GM12801 (cell line): ENCODE results near the gene MDH1.

Experiments used
- TF ChIP-seq, protein P1 (sequence below): IDR thresholded peaks from one replicate; pipeline ENCODE4 v1.5.1; 2011; ENCODE audit warnings: control low read depth; ENCODE audit not compliant: insufficient read length; ENCODE audit errors: extremely low read depth

MDH1 gene

DNA sequence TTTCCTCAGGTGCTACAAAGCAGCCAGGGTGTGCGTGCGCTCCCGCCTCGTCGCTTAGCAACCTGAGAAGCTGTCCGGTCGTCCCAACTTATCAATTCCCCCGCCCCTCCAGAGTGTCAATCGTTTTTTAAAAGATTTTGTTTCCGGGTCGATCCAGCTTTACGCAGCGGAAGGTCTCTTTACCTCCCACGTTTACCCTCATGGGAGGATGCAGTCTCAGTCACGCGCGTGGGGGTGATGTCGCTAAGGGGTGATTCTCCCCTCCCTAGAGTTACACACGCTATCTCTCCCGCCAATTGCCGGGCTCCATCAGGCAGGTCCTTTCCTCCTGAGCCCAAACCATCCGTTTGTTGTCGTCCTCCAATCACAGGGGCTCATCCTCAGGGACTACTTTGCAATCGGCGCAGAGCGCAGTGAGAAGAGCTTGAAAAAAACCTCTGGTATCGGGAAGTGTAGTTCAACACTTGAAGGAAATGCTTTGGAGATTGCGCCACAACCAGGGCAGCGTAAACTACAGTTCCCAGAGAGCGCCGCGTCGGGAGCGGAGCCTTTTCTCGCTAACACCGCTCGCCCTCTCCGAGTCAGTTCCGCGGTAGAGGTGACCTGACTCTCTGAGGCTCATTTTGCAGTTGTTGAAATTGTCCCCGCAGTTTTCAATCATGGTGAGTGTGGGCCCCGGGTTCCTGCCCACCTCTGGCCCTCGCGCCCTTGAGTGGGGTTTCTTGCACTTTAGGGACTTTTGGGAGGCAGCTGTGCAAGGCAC is at the start of gene MDH1, which contains the start of gene WDPCP:
TSS of gene MDH1 (plus strand) at position 579 of the 763 bp plus-strand sequence. CDS start at position 660, 81 bp downstream.
TSS of gene WDPCP (minus strand) at position 93 of the 763 bp plus-strand sequence. CDS start 206 bp downstream, outside the sequence.
- TF ChIP-seq, protein P1, sequence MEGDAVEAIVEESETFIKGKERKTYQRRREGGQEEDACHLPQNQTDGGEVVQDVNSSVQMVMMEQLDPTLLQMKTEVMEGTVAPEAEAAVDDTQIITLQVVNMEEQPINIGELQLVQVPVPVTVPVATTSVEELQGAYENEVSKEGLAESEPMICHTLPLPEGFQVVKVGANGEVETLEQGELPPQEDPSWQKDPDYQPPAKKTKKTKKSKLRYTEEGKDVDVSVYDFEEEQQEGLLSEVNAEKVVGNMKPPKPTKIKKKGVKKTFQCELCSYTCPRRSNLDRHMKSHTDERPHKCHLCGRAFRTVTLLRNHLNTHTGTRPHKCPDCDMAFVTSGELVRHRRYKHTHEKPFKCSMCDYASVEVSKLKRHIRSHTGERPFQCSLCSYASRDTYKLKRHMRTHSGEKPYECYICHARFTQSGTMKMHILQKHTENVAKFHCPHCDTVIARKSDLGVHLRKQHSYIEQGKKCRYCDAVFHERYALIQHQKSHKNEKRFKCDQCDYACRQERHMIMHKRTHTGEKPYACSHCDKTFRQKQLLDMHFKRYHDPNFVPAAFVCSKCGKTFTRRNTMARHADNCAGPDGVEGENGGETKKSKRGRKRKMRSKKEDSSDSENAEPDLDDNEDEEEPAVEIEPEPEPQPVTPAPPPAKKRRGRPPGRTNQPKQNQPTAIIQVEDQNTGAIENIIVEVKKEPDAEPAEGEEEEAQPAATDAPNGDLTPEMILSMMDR: no peak

DNA sequence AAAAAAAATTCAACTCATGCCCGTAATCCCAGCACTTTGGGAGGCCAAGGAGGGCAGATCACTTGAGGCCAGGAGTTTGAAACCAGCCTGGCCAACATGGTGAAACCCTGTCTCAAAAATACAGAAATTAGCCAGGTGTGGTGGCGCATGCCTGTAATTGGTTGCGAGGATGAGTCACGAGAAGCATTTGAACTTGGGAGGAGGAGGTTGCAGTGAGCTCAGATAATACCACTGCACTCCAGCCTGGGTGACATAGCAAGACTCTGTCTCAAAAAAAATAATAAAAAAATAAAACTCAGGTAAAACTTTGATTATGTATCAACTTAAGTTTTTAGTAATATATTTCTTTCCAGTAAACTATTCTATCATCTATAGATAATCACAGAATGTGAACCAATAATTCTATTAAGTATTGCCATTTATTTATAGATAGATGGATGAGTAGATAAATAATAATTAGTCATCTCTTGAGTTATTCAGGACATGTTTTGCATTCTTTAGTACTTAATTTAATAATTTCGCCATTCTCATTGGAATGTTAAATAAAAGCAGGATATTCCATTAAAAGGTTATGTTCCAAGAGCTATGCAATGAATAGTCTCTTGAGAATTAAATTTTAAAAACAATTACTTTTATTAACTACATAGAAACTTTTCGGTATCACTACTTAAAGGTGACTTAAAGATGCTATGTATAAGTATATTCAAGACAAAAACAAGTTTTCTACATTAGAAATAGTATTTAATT is 49.2 kb upstream of the MDH1 start:
- TF ChIP-seq, protein P1: no peak

DNA sequence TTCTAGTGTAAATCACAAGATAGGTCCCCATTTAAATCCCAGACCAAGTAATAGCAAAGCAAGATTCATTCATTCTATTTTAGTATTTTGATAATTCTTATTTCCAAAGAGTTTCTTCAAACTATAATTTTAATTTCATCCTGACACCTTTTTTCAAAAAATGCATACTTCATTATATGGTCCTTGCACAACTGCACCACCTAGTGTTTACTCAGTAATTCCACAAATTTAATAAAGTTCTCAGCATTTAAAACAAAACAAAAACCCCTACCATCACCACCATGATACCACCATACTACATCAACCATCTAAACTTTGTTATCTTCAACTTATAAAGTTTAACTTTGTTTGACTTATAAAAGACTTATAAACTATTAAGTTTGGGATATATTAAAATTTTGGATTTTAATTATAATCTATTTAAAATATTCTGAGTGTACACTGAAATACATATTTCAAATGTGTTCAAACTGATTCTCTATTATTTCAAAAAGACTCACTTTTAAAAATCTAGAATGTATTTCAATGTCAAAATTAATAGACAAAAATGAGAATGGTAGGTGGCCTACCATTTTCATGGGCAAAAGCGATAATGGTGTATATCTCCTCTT is 44.6 kb upstream of the MDH1 start:
- TF ChIP-seq, protein P1: no peak

DNA sequence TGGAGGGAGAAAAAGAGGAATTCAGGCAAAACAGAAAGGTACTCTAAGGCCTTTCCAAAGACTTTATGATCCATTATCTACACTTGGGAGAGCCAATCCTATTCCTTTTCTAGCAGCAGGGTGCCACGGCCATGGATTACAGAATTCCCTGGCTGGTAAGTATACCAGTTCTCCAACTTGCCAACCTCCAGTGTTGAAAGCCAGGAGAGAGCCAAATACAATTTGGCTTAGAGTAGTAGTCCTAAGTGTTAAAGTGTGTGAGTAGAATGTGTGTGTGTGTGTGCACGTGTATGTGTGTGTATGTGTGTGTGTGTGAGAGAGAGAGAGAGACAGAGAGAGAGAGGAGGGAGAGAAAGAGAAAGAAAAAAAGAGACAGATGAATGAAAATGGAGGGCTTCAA is 43.7 kb upstream of the MDH1 start:
- TF ChIP-seq, protein P1: no peak

DNA sequence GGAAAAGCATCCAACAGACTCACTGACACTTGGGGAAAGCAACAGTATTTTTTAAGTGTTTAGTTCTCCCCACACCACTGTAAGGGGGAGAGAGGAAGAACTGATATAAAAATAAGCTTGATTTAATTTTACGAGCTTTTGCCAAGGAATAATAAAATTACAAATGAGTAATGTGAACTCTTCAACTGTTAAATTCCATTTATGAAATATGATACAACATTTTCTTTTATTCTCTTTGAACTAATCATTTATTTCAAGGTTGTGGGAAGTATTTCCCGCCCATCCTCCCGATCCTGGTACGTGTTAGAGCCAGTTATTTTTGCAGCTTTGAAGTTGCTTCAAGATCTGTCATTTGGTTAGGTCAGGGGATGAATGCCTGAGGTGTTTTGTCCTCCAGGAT is 35.7 kb upstream of the MDH1 start:
- TF ChIP-seq, protein P1: no peak

DNA sequence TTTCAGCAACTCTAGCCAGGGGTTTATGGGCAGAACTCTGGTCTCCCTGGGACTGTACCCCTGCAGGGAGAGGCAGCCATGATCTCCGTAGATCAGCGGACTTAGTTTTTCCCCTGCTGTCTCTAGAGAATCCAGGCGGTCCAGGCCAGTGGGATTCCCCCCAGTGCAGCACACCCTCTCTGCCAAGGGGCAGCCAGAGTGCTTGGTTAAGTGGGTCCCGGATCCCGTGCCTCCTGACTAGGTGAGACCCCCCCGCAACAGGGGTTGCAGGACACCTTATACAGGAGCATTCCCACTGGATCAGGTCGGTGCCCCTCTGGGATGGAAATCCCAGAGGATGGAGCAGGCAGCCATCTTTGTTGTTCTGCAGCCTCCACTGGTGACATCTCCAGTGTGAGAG is 33.5 kb upstream of the MDH1 start:
- TF ChIP-seq, protein P1: no peak

DNA sequence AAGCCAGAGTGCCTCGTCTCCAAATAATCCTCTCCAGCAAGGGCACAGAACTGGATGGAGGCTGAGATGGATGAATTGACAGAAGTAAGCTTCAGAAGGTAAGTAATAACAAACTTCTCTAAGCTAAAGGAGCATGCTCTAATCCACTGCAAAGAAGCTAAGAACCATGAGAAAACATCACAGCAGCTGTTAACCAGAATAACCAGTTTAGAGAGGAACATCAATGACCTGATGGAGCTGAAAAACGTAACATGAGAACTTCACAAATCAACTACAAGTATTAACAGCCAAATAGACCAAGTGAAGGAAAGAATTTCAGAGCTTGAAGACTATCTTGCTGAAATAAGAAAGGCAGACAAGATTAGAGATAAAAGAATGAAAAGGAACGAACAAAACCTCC is 32.8 kb upstream of the MDH1 start:
- TF ChIP-seq, protein P1: no peak
